Measurements from ENCODE around the gene EGFLAM. TPM values are rescaled to one million over a fixed set of nuclear protein-coding genes. Genes with fewer than 3 reads are reported as not detected.
A peak's percentile ranks its signal among the peaks of the same experiment; 100 is the strongest.
"Not testable (repeated sequence)": the region's sequence is repeated elsewhere in the genome, so short reads cannot be mapped to it uniquely, and the experiment has no call there.

Gene EGFLAM
- polyA plus RNA-seq, 1 donor from 2014 or later: not detected

DNA sequence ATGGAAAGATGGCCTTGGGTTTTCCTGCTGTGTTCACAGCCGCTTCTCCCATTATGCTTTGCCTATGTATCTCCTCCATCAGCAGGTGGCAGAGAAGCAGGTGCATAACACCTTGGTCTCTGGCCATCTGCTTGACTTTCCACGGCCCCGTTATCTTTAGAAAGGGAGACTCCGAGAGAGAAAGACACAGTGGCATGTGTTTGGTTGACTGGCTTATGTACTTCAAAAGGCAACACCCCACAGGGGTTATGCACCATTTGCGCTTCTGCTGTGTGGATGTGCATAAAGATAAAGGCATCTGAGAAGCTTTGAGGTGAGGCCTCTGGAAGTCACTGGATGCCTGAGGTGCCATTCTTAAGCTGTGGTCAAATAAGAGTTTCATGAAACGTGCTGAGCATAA, 138.4 kb downstream of the EGFLAM start:
- no peak overlapping the region for H3K27ac Mint-ChIP-seq
- no peaks in the 10 kb centered on the region for H3K4me1 Mint-ChIP-seq
- H3K27me3 Mint-ChIP-seq: peaks cover 9% of the 10 kb centered on the region
- H3K4me3 Mint-ChIP-seq: no peak overlapping the region
- no peaks in the 10 kb centered on the region for H3K36me3 Mint-ChIP-seq
- peaks cover 3 to 5% (median 4%) of the 10 kb centered on the region in 3 donors for H3K9me3 Mint-ChIP-seq

DNA sequence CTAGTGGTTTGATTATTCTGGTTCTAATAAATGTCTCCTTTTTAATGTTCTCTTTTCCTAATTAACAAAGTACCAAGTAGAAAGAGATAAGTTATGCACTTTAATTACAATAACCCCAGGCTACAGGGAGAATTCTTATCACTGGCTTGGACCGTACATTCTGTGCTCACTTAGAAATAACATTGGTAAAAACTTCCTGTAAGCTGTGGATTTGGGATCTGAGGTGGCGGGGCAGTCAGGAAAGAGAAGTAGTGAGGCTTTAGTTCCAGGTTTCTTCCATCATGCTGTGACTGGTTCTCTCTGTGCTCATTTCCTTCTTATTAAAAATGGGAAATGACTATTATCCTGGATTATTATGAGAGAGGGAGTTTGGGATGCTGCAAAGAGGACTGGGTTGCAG, 142.0 kb downstream of the EGFLAM start:
- H3K27ac Mint-ChIP-seq: no peak overlapping the region
- H3K9me3 Mint-ChIP-seq: peaks cover 0 to 6% (median 0%) of the 10 kb centered on the region in 3 donors
- H3K27me3 Mint-ChIP-seq: peaks cover 13% of the 10 kb centered on the region
- H3K4me3 Mint-ChIP-seq: no peak overlapping the region
- no peaks in the 10 kb centered on the region for H3K36me3 Mint-ChIP-seq
- H3K4me1 Mint-ChIP-seq: no peaks in the 10 kb centered on the region

DNA sequence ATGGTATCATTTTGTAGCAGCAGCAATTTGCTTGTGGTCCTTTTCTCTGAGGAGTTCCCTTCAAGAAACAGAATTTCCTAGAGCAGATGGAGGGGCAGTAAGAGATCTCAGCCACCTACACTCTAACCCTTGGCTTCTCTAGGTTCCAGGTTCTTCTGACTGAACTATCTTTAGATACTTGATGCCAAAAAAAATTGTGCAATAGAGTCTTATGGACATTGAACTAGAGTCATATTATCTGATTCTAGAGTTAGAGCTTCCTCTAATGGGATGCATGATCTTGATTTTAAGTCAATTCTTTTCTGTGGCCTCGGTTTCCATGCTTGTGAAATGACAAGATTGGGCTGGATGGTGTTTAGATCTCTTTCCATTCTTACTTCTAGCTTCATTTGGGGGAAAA, 142.8 kb downstream of the EGFLAM start:
- Mint-ChIP-seq H3K9me3 (peaks cover 0 to 6% (median 0%) of the 10 kb centered on the region in 3 donors), H3K4me3 (no peak overlapping the region), H3K27me3 (peaks cover 16% of the 10 kb centered on the region), H3K36me3 (no peaks in the 10 kb centered on the region), H3K4me1 (no peaks in the 10 kb centered on the region), H3K27ac (no peak overlapping the region)

DNA sequence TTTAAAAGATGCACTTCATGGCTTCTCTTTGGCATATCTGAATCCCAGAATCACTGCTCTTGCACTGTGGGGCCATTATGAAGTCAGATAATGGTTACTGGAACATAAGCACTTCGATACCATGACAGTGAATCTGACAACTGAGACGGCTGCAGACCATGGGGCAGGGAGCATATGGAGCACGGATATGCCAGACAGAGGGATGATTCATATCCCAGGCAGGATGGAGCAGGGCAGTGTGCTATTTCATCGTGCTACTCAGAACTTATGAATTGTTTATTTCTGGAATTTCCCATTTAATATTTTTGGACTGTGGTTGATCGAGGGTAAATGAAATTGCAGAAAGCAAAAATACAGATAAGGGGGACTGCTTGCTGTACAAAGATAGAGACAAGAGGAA, 145.0 kb downstream of the EGFLAM start:
- H3K4me1 Mint-ChIP-seq: no peaks in the 10 kb centered on the region
- H3K36me3 Mint-ChIP-seq: no peaks in the 10 kb centered on the region
- H3K9me3 Mint-ChIP-seq: peaks cover 0 to 6% (median 0%) of the 10 kb centered on the region in 3 donors
- no peak overlapping the region for H3K4me3 Mint-ChIP-seq
- peak overlapping the region in 1 of 3 donors; percentile 24 for H3K27ac Mint-ChIP-seq
- peaks cover 16% of the 10 kb centered on the region for H3K27me3 Mint-ChIP-seq

DNA sequence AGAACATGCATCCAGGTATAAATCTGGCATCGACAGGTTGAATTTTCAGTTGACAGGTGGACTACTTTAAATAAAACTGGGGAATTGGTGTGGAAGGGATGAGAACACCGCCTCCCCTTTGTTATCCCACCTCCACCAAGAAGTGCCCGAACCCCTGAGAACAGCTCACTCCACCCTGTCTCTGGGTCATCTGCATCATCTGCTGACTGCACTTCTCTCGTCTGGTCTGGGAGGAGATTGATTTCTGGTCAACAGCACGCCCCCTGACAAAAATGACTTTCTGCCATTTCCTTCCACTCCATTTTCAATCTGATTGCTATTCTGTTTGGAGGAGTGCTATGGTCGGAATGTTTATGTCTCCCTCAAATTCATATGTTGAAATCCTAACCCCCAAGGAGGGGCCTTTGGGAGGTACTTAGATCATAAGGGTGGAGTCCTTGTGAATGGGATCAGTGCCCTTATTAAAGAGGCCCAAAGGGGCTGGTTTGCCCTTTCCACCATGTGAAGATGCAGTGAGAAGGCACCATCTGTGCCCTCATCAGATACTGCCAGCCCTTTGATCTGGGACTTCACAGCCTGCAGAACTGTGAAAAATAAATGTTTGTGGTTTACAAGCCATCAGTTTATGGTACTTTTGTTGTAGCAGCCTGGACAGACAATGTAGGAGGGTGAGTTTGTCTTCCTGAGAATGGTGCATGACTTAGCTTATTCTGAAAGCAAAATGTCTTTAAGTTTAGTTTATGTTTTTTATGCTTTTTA, 145.7 kb downstream of the EGFLAM start:
- Mint-ChIP-seq H3K4me1 (no peaks in the 10 kb centered on the region), H3K27ac (no peak overlapping the region), H3K9me3 (peaks cover 0 to 2% (median 0%) of the 10 kb centered on the region in 3 donors), H3K27me3 (peaks cover 15% of the 10 kb centered on the region), H3K4me3 (no peak overlapping the region), H3K36me3 (no peaks in the 10 kb centered on the region)

DNA sequence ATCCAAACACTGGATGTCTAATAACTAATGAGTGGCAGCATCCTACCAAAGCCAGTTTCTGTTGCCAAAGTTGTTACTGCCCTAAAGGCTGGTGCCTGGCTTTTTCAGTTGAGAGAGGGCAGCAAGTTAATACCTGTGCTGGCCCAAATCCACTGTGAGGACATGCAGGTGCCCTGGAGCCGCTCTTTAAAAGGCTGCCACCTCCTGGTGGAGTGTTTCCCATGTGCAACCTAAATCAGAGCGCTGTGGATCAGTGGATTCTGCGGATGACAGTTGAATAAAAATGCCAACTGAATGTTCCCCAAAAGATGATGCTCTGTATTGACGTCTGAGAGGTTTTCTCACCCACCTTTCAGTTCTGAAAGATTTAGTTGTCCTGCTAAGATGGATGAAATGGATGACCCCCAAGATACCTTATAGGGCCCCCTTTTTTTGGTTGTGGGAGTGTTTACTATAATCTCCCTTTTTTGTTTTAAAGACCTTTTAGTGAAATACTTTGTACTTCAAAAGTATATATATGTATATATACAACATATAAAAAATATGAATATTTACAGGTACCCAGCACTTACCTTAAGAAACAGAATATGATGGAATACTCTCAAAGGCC, 146.4 kb downstream of the EGFLAM start:
- Mint-ChIP-seq H3K36me3 (no peaks in the 10 kb centered on the region), H3K27me3 (peaks cover 15% of the 10 kb centered on the region)

DNA sequence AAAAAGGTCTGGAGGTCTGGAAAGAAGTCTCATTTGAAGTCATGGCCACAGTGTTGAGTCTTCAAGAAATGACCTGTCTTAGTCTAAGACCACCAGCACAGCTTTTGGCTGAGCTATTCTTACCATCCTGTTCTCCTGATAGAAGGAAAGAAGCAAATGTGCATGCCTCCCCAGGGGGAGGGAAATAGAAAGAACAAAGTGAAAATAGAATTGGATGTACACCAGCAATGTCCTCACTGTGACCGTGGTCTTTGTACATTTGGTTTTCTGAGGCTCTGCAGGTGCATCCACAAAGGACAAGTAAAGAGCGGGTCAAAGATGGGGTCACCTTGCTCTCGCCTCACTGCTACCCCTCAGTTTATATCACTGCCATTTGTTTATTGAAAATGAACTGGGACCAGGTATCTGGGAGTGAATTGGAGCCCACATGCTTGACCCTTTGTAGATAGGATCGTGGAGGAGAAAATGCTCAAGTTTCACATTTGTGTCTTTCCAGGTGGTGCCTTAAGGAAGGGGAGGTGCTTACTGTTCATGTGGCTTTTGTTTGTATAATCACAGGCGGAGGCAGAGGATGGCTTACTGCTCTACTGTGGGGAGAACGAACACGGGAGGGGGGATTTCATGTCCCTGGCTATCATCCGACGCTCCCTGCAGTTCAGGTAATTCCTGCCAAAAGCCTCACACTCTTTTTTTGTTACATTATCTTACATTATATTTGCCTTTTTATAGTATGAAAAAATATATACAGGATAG, 150.3 kb downstream of the EGFLAM start:
- H3K9me3 Mint-ChIP-seq: no peaks in the 10 kb centered on the region
- H3K27ac Mint-ChIP-seq: no peak overlapping the region
- no peaks in the 10 kb centered on the region for H3K36me3 Mint-ChIP-seq
- H3K4me1 Mint-ChIP-seq: no peaks in the 10 kb centered on the region
- H3K4me3 Mint-ChIP-seq: no peak overlapping the region
- H3K27me3 Mint-ChIP-seq: peaks cover 7% of the 10 kb centered on the region

More for the DNA sequence above, 146.4 kb downstream of the EGFLAM start:
- H3K4me3 Mint-ChIP-seq: no peak overlapping the region
- H3K9me3 Mint-ChIP-seq: peaks cover 0 to 2% (median 0%) of the 10 kb centered on the region in 3 donors
- H3K27ac Mint-ChIP-seq: no peak overlapping the region
- no peaks in the 10 kb centered on the region for H3K4me1 Mint-ChIP-seq

DNA sequence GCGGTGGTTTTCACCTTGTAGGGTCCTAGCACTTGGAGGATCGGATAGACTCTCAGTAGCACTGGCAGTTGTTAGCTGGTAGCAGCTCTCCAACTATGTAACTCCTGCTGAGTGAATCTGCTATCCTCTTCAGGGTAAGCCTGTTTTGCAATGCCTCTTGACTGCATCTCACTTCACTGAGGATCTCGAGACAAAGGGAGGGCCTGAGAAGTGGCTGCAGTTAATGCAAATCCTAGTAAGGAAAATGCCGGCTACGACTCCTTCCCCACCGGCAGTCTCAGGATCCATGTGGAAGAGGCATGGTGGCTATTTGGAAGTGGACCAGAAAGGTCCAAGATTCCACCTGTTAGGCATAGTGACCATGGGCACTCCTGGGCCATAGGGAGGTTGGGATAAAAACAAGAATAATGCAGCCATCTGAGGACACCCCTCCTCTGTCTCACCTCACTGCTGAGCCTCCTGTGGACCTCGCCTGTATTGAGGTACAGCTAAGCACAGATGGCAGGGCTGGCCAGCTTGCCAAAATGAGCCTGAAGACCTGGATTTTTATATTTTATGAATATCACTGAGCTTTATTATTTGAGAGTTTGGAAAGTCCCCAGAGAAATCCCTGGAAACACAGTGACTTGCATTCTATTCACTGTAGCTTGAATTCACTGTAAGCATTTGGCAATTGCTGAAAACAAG, 152.1 kb downstream of the EGFLAM start:
- H3K27ac Mint-ChIP-seq: no peak overlapping the region
- H3K4me3 Mint-ChIP-seq: no peak overlapping the region
- H3K27me3 Mint-ChIP-seq: peaks cover 7% of the 10 kb centered on the region
- H3K9me3 Mint-ChIP-seq: no peaks in the 10 kb centered on the region
- H3K4me1 Mint-ChIP-seq: no peaks in the 10 kb centered on the region
- no peaks in the 10 kb centered on the region for H3K36me3 Mint-ChIP-seq

DNA sequence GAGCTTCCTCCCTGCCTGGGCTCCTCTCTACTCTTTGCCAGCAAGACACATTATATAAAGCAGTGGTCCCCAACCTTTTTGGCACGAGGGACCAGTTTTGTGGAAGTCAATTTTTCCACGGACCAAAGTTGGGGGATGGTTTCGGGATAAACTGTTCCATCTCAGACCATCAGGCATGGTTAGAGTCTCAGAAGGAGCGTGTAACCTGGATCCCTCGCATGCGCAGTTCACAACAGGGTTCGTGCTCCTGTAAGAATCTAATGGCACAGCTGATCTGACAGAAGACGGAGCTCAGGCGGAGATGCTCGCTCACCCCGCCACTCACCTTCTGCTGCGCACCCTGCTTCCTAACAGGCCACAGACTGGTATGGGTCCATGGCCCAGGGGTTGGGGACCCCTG, 155.3 kb downstream of the EGFLAM start:
- Mint-ChIP-seq H3K4me1 (peaks cover 0 to 2% (median 0%) of the 10 kb centered on the region in 3 donors), H3K4me3 (no peak overlapping the region), H3K27ac (peak overlapping the region in 1 of 3 donors; percentile 36), H3K9me3 (no peaks in the 10 kb centered on the region), H3K27me3 (peaks cover 5% of the 10 kb centered on the region), H3K36me3 (no peaks in the 10 kb centered on the region)

DNA sequence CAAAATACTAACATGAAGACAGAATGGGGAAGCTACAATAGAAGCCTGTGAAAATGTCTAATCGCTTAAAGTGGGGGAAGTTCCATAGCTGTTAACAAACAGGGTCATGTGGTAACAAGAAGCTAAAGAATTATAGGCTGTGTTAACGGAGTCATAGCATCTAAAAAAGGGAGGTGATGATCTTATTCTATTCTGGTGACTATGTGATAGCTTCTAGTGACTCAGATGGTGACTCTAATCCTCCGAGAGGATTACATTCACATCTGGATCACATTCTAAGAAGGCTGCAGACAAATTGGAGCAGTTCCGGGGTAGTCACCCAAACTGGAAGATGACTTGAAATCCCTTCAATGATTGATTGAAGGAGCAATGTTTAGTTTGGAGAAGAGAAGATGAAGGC, 156.0 kb downstream of the EGFLAM start:
- H3K27ac Mint-ChIP-seq: peak overlapping the region in 1 of 3 donors; percentile 36
- no peaks in the 10 kb centered on the region for H3K9me3 Mint-ChIP-seq
- H3K4me1 Mint-ChIP-seq: peaks cover 0 to 2% (median 0%) of the 10 kb centered on the region in 3 donors
- H3K27me3 Mint-ChIP-seq: peaks cover 5% of the 10 kb centered on the region
- no peaks in the 10 kb centered on the region for H3K36me3 Mint-ChIP-seq
- no peak overlapping the region for H3K4me3 Mint-ChIP-seq

DNA sequence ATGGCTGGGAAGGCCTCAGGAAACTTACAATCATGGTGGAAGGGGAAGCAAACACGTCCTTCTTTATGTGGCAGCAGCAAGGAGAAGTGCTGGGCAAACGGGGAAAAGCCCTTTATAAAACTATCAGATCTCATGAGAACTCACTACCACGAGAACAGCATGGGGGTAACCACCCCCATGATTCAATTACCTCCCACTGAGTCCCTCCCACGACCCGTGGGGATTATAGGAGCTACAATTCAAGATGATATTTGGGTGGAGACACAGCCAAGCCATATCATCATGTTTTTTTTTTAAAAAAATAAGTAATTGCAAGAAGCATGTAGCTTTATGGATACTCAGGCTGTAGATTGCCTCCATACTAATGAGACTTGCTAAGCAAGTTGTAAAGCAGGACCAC, 157.4 kb downstream of the EGFLAM start:
- H3K9me3 Mint-ChIP-seq, H3K4me1 Mint-ChIP-seq, H3K36me3 Mint-ChIP-seq, H3K4me3 Mint-ChIP-seq, H3K27me3 Mint-ChIP-seq, H3K27ac Mint-ChIP-seq: not testable (repeated sequence)

DNA sequence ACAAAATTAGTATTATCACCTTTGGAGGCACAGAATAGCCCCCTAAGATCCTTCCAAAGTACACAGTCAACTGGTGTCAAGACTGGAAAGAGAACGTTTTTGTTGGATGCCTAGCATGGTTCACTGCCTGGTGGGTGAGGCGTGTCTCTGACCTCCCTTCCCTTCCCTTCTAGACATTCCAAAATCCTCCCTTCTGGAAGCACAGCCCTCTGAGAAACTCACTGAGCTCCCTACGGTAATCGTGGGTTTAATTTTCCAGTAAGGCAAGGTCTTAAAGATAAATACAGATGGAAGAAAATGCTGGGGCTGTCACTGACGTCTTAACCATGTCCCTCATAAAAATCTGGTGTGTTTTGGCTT, 159.3 kb downstream of the EGFLAM start:
- peaks cover 0 to 2% (median 0%) of the 10 kb centered on the region in 3 donors for H3K4me1 Mint-ChIP-seq
- no peak overlapping the region for H3K4me3 Mint-ChIP-seq
- peaks cover 7% of the 10 kb centered on the region for H3K27me3 Mint-ChIP-seq
- no peaks in the 10 kb centered on the region for H3K36me3 Mint-ChIP-seq
- H3K27ac Mint-ChIP-seq: no peak overlapping the region
- no peaks in the 10 kb centered on the region for H3K9me3 Mint-ChIP-seq

DNA sequence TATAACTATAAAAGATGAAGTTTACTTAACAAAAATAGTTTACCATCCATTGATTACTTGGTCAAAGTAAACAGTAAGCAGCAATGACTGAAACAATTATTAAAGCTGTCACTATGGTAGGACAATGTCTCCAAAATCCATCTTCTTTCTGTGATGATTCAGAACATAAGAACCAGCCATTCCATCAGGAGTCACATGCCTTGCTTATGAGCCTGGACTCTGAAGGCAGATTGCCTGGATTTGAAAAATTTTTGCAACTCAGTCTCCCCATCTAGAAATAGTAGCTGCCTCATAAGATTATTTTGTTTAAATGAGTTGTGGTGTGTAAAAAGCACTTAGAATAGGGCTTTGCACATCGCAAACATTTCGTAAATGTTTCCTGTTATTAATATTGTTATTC, 161.9 kb downstream of the EGFLAM start:
- no peak overlapping the region for H3K27ac Mint-ChIP-seq
- peaks cover 12% of the 10 kb centered on the region for H3K27me3 Mint-ChIP-seq

DNA sequence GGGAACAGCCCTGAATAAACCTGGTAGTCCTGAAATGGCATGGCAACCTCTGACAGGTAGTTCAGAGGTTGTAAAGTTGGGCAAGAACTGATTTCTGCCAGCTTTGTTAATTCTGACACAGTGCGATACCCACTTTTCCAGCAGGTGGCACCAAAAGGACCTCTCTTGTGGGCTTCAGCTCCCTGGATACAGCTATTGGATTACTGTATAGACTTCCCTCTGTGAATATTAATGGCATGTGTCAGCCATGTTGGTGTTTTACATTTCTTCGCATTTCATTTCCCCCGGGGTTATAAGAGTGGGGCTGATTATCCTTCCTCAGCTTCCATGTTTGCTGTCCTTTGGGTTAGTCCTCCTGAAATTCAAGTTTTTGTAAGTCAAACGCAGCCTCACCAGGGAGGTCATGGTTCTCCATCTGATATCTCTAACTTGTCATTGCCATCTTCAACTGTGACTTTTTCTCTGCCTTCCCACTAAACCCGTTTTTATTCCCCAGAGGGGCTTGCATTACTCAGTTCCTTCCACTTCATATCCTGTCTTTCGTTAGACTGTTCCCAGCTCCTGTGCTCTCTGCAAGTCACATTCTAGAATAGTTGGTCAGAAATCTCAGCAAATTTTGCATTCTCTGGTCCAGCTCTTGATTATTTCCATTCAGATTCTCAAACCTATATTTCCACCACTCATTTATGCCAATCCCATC, 162.5 kb downstream of the EGFLAM start:
- H3K27me3 Mint-ChIP-seq: peaks cover 11% of the 10 kb centered on the region
- no peak overlapping the region for H3K4me3 Mint-ChIP-seq
- peaks cover 0 to 2% (median 0%) of the 10 kb centered on the region in 3 donors for H3K4me1 Mint-ChIP-seq
- H3K36me3 Mint-ChIP-seq: no peaks in the 10 kb centered on the region
- no peaks in the 10 kb centered on the region for H3K9me3 Mint-ChIP-seq
- no peak overlapping the region for H3K27ac Mint-ChIP-seq

More for the DNA sequence above, 161.9 kb downstream of the EGFLAM start:
- peaks cover 0 to 2% (median 0%) of the 10 kb centered on the region in 3 donors for H3K4me1 Mint-ChIP-seq
- H3K36me3 Mint-ChIP-seq: no peaks in the 10 kb centered on the region
- no peak overlapping the region for H3K4me3 Mint-ChIP-seq
- H3K9me3 Mint-ChIP-seq: no peaks in the 10 kb centered on the region

Measured in IgD-negative memory B cell (primary cell).